GM12891 (cell line): ENCODE measurements around the gene C4orf51.

Experiments used
- POLR2A ChIP-seq: IDR thresholded peaks from 2 replicates; pipeline ENCODE4 v1.6.1; 2011; ENCODE audit warnings: low read depth, low read length, control low read depth
- POLR2AphosphoS5 ChIP-seq: IDR thresholded peaks from 2 replicates; pipeline ENCODE4 v1.6.1; 2011; ENCODE audit warnings: low read depth, low read length, control low read depth
- POU2F2 ChIP-seq: IDR thresholded peaks from 2 replicates; pipeline ENCODE4 v1.6.1; 2011; ENCODE audit warnings: low read depth, mild to moderate bottlenecking, control low read depth, low read length, moderate library complexity
- TAF1 ChIP-seq: IDR thresholded peaks from 2 replicates; pipeline ENCODE4 v1.6.1; 2011; ENCODE audit warnings: low read depth, low read length, control low read depth

DNA sequence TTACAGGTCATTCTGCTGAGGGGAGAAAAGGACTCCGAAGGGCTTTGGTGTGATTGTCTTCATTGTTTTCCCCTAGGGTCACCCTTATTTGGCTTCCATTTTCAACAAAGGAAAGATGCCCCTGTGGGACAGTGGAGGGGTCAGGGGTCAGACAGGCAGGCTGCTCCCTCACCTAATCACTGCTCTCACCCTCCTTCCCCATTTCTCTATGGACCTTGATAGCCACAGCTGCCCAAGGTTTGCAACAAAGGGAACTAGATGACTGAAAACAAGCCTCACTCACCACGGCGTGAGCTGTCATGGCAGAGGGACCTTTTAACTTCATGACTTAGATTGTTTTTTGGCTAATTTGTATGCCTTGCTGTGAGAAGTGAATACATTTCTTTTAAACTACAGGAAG, 40.7 kb downstream of the C4orf51 start:
- TF ChIP-seq POLR2A, result no peak
- TF ChIP-seq POLR2AphosphoS5, result no peak
- no peak for TF ChIP-seq POU2F2
- TF ChIP-seq TAF1, result no peak
